Stimulated activated CD8-positive, alpha-beta memory T cell treated with anti-CD3 and anti-CD28 coated beads, Interleukin-4, amount 100 ng/mL, for 4 hours (primary cell): ENCODE results near the gene NDUFB7.

Experiments
- DNase-seq, 2 donors: peaks; one replicate each; pipeline ENCODE4 v3.0.0-alpha.2; 2020; ENCODE audit warnings: low read depth in 2 of 2, low spot score in 1 of 2

The NDUFB7 gene

DNA sequence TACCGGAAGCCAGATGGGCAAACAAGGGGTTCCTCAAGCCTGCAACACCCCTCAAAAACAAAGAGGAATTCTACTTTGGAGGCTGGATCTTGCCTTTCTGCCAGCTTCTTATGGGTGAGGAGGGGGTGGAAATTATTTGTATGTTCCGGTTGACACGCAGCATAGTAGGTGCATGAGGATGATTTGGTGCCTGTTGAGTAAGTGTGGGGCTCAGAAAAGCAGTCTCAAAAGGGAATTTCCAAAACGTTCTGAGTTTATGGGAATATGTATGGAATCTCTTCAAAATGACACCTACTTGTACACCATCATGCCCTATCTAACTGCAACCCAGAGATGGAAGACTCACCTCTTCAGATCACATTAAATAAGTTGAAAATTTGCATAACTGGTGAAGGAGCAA lies 45.4 kb downstream of the NDUFB7 start:
- no peak for DNase-seq

DNA sequence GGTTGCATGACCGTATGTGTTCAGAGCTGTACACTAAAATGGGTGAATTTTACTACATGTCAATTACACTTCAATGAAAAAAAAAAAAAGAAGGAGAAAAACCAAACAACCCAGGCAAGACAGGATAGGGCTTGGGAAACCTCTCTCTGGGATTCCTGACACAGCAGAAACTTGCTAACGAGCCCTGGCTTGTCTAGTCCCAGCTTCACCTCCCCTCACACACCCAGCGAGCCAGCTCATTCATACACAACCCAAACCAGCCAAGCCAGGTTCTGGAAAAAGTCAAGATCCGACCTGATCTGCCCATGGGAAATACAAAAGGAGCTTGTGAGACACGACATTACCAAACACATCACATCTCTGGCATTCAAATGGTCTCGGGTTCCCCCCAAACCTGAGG lies 46.1 kb downstream of the NDUFB7 start:
- DNase-seq, result no peak

DNA sequence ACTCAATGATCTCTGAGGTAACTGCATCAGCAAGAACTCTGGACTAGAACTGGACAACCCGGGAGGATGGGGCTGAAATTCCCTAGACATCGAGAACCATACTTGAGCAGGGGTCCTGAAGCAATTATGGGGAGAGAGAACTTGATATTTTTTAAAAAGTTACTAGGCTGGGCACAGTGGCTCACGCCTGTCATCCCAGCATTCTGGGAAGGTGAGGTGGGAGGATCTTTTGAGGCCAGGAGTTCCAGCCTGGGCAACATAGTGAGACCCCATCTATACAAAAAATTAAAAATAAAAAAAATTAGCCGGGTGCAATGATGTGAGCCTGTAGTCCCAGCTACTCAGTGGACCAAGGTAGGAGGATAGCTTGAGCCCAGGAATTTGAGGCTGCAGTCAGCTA lies 51.3 kb downstream of the NDUFB7 start:
- no peak for DNase-seq

DNA sequence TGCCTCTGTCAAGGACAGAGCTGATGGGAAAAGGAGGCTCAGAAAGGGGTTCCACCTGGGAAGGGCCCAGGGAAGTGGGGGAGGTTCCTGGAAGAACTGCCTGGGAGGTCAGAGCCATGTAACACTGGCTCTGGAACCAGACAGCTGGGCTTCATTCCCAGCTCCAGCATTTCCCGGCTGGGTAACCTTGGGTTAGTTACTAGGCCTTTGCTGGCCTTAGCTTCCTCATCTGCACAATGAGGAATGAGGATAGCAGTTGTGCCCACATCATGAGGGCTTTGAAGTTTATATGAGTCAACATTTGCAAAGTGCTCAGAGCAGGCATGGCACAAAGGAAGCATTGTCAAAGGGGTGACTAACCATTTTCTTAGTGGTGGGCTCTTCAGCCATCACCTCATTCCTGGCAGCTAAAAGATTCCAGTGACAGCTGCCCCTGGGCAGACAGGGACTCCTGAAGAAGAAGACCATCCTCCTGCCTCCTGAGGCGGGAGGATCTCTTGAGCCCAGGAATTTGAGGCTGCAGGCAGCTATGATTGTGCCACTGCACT lies 51.9 kb downstream of the NDUFB7 start:
- no peak for DNase-seq

DNA sequence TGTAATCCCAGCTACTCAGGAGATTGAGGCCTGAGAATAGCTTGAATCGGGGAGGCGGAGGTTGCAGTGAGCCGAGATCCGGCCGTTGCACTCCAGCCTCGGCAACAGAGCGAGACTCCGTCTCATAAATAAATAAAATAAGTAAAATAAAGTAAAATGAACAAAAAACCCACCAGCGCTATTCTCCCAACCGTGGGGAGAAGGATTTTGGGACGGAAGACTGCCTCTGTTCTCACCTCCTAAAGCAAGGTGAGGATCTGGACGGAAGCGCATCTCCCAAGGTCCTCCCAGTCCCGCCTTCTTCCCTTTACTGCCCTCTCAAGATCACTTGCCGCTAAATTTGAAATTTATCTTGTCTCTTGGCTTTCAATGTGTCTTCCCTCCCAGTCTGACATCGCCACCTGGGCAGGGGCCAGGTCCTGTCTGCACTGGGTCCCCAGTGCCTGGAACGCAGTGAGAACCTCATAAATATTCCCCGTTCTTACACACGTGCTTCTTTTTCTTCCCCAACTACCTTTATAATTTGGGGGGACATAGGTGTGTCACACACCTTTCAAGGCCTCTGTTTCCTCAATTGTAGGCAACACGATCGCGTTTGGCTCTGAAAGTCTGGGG lies 52.5 kb downstream of the NDUFB7 start:
- DNase-seq, result no peak

DNA sequence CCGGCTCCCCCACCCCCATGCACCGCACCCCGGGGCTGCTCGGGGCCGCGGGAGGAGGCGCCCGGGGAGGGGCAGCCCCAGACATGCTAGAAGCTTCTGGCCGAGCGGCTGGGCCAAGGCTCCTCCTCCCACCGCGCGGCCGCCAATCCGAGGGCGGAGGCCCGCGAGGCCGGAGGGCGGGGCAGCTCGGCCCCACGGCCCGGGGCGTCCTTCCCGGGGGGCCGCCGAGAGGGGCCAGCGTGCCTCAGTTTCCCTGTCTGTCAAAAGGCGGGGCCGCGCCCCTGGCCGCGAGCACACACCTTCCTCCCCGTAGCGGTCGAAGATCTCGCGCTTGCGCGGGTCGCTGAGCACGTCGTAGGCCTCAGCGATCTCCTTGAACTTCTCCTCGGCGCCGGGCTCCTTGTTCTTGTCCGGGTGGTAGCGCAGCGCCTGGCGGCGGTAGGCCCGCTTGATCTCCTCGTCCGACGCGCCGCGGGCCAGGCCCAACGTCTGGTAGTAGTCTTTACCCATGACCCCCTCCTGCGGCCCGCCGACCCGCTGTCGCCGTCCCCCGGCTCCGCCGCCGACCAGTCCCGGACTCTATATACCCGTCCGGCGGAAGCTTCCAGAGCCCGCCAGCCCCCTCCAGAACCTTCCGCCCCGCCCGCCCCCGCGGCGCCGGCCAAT lies 53.9 kb downstream of the NDUFB7 start, which contains the start of gene DNAJB1:
DNAJB1 (minus strand) TSS at position 558 of the 666 bp plus-strand sequence; CDS start at position 510, 48 bp downstream.
- peak in 1 of 2 donors; percentile 49 for DNase-seq

DNA sequence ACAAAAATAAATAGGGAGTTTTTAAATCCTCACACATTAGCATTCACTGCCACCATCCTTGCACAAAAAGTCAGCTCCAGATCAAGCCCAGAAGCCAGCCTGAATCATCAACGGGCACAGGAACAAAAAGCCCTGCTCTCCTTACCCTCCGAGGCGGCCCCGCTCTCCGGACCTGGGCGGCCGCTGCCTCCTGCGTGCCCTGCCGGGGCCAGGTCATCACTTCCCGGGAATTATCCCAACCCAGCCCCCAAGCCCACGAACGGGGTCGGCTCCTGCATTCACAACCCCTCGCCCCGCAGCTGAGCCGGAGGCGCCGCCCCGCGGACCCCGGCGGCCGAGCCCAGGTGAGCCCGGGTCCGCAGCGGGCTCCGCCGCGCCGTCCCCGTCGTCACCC lies 54.4 kb downstream of the NDUFB7 start:
- DNase-seq, result no peak

DNA sequence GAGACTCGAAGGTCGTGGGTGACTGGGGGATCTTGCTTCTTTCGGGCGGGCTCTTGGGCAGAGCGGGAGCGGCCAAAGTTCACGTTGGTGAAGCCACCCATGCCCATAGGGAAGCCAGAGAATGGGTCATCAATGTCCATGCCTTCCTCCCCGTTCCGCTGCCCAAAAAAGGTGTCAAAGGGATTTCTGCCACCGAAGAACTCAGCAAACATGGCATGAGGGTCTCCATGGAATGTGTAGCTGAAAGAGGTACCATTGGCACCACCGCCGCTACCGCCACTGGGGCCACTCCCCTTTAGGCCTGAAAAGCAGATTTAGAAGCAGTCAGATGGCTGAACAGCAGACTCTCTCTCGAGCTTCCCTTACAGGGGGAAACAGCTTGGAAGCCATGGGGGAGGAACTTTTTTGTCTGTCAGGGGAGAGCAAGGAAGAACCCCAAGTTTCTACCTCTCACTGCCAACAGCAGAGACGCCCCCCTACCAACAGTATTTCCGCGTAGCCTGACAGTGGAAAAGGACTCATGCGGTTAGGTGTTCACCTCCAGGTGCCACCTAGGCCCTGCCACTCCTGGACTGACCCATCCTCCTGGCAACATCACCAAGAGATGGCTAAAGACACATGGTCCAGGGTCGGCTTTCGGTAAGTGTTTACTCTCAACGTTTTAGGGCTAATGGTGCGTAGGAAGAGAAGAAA lies 55.0 kb downstream of the NDUFB7 start:
- DNase-seq, result no peak
